ENCODE results near the gene ADNP. TPM values are rescaled to one million over a fixed set of nuclear protein-coding genes. Genes with fewer than 3 reads are reported as not detected.

Gene ADNP
- total and polyA plus RNA-seq, 2 donors from 2014 or later, result 32.0 to 66.7 TPM

DNA sequence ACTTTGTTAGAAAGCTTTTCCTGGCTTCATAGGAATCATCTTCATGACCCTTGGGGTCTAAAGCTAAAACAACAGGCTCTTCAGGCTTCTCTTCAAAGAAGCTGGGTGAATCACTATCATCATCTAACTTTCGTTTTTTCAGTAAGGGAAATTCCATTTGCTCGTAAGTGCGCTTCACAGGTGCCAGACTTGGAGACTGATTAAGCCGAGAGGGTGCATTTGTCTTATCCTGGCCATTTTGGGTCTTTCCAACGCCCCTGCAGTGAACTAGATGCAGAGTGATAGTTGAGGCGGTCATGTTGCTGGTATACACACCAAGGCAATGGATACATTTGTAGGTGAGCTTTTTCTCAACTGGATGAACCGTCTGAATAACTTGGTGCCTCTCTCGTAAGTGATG, 38.8 kb downstream of the ADNP start:
- H3K9me3 ChIP-seq (ENCODE audit: control insufficient read depth in 2 of 3, insufficient read depth in 1 of 3, low read length in 3 of 3), result no peaks in the 10 kb centered on the region
- H3K9ac ChIP-seq (ENCODE audit: low read length in 3 of 3), result no peak overlapping the region
- FAIRE-seq (no peak), DNase-seq (no peak)
- intact Hi-C loops (cut with DNase I), result no loop called here
- H3K27me3 ChIP-seq (ENCODE audit: control insufficient read depth, insufficient read depth, low read length), result no peaks in the 10 kb centered on the region
- H3K4me1 ChIP-seq (ENCODE audit: control insufficient read depth in 2 of 3, insufficient read depth in 2 of 3, low read depth in 1 of 3, low read length in 3 of 3), result no peaks in the 10 kb centered on the region
- H3K4me3 ChIP-seq (ENCODE audit: low read length in 3 of 3), result no peak overlapping the region
- peaks cover 29 to 45% (median 30%) of the 10 kb centered on the region in 3 donors for H3K36me3 ChIP-seq (ENCODE audit: control insufficient read depth in 2 of 3, insufficient read depth in 3 of 3, low read length in 3 of 3)
- no peak overlapping the region for H3K27ac ChIP-seq (ENCODE audit: low read depth in 2 of 2, low read length in 2 of 2)
- TF ChIP-seq, protein P1, sequence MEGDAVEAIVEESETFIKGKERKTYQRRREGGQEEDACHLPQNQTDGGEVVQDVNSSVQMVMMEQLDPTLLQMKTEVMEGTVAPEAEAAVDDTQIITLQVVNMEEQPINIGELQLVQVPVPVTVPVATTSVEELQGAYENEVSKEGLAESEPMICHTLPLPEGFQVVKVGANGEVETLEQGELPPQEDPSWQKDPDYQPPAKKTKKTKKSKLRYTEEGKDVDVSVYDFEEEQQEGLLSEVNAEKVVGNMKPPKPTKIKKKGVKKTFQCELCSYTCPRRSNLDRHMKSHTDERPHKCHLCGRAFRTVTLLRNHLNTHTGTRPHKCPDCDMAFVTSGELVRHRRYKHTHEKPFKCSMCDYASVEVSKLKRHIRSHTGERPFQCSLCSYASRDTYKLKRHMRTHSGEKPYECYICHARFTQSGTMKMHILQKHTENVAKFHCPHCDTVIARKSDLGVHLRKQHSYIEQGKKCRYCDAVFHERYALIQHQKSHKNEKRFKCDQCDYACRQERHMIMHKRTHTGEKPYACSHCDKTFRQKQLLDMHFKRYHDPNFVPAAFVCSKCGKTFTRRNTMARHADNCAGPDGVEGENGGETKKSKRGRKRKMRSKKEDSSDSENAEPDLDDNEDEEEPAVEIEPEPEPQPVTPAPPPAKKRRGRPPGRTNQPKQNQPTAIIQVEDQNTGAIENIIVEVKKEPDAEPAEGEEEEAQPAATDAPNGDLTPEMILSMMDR (IDR thresholded peaks at IDR 0.05; ENCODE audit: borderline replicate concordance, extremely low read depth, insufficient read depth), result no peak

DNA sequence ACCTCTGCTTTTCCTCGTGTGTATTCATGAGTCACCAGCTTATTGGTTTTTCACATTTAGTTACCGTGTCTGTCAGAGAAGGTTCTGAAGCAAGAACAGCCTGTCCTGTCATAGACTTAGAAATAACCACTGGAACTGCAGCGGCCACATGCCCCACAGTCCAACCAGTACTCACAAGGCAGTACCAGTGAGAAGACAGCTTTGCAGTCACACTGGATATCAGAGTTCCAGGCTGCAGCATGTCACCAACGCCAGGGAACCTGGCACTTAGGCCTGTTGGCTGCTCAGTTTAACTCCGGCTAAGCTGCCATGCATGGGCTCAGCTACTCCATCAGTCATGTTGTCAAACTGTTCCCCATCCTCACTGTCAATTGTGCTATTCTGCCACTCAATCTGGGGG, 40.1 kb downstream of the ADNP start:
- TF ChIP-seq, protein P1 (IDR thresholded peaks at IDR 0.05; ENCODE audit: borderline replicate concordance, extremely low read depth, insufficient read depth), result no peak
- Histone ChIP-seq H3K27me3 (ENCODE audit: control insufficient read depth, insufficient read depth, low read length) (no peaks in the 10 kb centered on the region), H3K4me1 (ENCODE audit: control insufficient read depth in 2 of 3, insufficient read depth in 2 of 3, low read depth in 1 of 3, low read length in 3 of 3) (no peaks in the 10 kb centered on the region), H3K9ac (ENCODE audit: low read length in 3 of 3) (no peak overlapping the region), H3K27ac (ENCODE audit: low read depth in 2 of 2, low read length in 2 of 2) (no peak overlapping the region), H3K9me3 (ENCODE audit: control insufficient read depth in 2 of 3, insufficient read depth in 1 of 3, low read length in 3 of 3) (no peaks in the 10 kb centered on the region), H3K36me3 (ENCODE audit: control insufficient read depth in 2 of 3, insufficient read depth in 3 of 3, low read length in 3 of 3) (peaks cover 29 to 42% (median 30%) of the 10 kb centered on the region in 3 donors), H3K4me3 (ENCODE audit: low read length in 3 of 3) (no peak overlapping the region)
- FAIRE-seq, result no peak
- intact Hi-C loops (cut with DNase I), result no loop called here
- DNase-seq, result no peak

DNA sequence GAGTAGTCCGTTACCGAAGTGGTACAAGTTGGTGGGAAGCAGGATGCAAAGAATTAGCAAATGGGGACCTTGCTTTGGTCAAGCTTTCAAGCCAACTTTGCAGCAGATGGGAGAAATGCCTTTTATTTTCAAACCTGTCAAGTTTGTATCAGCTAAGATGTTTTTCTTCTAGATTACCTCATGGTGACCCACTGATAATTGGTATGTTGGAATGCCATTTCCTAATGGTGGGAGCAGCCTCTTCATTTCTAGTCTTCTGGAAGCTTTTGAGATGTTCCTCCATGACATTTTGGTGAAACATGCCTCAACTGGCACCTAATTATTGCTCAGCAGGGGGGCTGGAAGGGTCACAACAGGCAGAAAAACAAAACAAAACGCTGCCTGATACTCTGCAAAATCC, 43.7 kb downstream of the ADNP start:
- intact Hi-C loops (cut with DNase I), result no loop called here
- Histone ChIP-seq H3K9me3 (ENCODE audit: control insufficient read depth in 2 of 3, insufficient read depth in 1 of 3, low read length in 3 of 3) (no peaks in the 10 kb centered on the region), H3K27ac (ENCODE audit: low read depth in 2 of 2, low read length in 2 of 2) (no peak overlapping the region), H3K9ac (ENCODE audit: low read length in 3 of 3) (no peak overlapping the region), H3K27me3 (ENCODE audit: control insufficient read depth, insufficient read depth, low read length) (no peaks in the 10 kb centered on the region), H3K4me3 (ENCODE audit: low read length in 3 of 3) (no peak overlapping the region), H3K4me1 (ENCODE audit: control insufficient read depth in 2 of 3, insufficient read depth in 2 of 3, low read depth in 1 of 3, low read length in 3 of 3) (no peaks in the 10 kb centered on the region), H3K36me3 (ENCODE audit: control insufficient read depth in 2 of 3, insufficient read depth in 3 of 3, low read length in 3 of 3) (peaks cover 12 to 23% (median 15%) of the 10 kb centered on the region in 3 donors)
- TF ChIP-seq, protein P1 (IDR thresholded peaks at IDR 0.05; ENCODE audit: borderline replicate concordance, extremely low read depth, insufficient read depth), result no peak
- no peak for DNase-seq
- FAIRE-seq, result no peak

DNA sequence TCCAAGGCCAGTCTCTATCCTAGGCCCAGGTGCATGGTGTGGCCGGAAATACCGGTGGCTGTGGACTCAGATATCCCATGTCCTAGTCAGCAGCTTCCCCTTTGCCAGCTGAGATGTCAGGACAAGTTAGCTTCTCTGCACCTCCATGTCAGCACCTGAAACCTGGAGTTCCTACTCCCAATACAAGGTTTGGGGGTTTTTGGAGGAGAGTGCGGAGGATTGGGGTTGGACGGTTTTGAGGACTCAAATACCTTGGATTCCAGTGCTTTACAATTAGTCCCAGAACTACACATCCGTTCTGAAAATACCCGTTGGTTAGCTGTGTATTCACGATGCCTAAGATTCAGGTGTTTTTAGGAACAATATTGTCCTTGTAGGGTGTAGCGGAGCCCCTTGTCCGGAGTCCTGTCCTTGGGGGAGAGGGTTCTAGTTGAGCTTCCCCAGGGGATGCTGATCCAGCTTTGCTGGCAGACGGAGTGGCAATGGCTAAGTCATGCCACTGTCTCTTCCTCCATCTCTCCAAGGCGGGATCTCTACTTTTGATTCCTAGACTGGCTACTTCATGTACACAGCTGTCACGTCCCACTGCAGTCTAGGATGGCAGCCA, 45.0 kb downstream of the ADNP start:
- Histone ChIP-seq H3K9me3 (ENCODE audit: control insufficient read depth in 2 of 3, insufficient read depth in 1 of 3, low read length in 3 of 3) (no peaks in the 10 kb centered on the region), H3K4me1 (ENCODE audit: control insufficient read depth in 2 of 3, insufficient read depth in 2 of 3, low read depth in 1 of 3, low read length in 3 of 3) (no peaks in the 10 kb centered on the region), H3K27ac (ENCODE audit: low read depth in 2 of 2, low read length in 2 of 2) (no peak overlapping the region), H3K27me3 (ENCODE audit: control insufficient read depth, insufficient read depth, low read length) (no peaks in the 10 kb centered on the region), H3K9ac (ENCODE audit: low read length in 3 of 3) (no peak overlapping the region), H3K36me3 (ENCODE audit: control insufficient read depth in 2 of 3, insufficient read depth in 3 of 3, low read length in 3 of 3) (peaks cover 5 to 10% (median 5%) of the 10 kb centered on the region in 3 donors), H3K4me3 (ENCODE audit: low read length in 3 of 3) (no peak overlapping the region)
- DNase-seq (no peak), FAIRE-seq (no peak)
- TF ChIP-seq, protein P1 (IDR thresholded peaks at IDR 0.05; ENCODE audit: borderline replicate concordance, extremely low read depth, insufficient read depth), result no peak
- intact Hi-C loops (cut with DNase I), result no loop called here
